ENCODE data around the gene SFI1. TPM values are rescaled to one million over a fixed set of nuclear protein-coding genes. Genes with fewer than 3 reads are reported as not detected.
A peak's percentile ranks its signal among the peaks of the same experiment; 100 is the strongest.
"Not testable (repeated sequence)": the region's sequence is repeated elsewhere in the genome, so short reads cannot be mapped to it uniquely, and the experiment has no call there.

Gene SFI1
- total RNA-seq, 1 donor from 2014 or later = 13.6 TPM

DNA sequence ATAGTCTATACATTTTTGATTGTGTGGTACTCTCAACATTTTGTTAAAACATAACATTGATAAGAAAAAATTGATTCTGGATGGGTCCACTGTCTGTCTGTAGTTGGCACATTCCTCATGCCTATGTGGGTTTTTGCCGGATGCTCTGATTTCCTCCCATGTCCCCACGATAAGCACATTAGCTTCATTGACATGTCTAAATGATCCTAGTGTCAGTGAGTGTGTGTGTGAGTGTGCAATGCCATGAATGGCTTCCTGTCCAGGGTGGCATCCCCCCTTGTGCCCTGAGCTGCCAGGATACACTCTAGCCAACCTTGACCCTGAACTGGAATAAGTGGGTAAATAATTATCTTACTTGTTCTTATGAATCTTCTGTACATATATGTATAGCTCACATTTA, 5.4 kb downstream of the SFI1 start:
- no peaks in the 10 kb centered on the region for H4K20me1 ChIP-seq (ENCODE audit: insufficient read depth, low read length)
- TF ChIP-seq CTCF (IDR thresholded peaks at IDR 0.05; ENCODE audit: insufficient read depth, low read depth, low read length) (no peak), EZH2 (IDR thresholded peaks at IDR 0.05; ENCODE audit: insufficient read depth, low read length) (no peak)
- H3K9me3 Mint-ChIP-seq (ENCODE audit: unreplicated experiment) = peaks cover 5% of the 10 kb centered on the region
- peaks cover 8% of the 10 kb centered on the region for H3K36me3 Mint-ChIP-seq (ENCODE audit: low read depth, unreplicated experiment)
- no peak overlapping the region for H3K27ac ChIP-seq (ENCODE audit: low read depth, low read length)
- H3K4me1 ChIP-seq (ENCODE audit: insufficient read depth, low read length) = peaks cover 5% of the 10 kb centered on the region
- H2AFZ ChIP-seq (ENCODE audit: low read depth, low read length) = no peak overlapping the region
- no peak overlapping the region for H3K27ac Mint-ChIP-seq (ENCODE audit: unreplicated experiment)
- peaks cover 13% of the 10 kb centered on the region for H3K79me2 ChIP-seq (ENCODE audit: insufficient read depth, low read length)
- no peaks in the 10 kb centered on the region for H3K27me3 Mint-ChIP-seq (ENCODE audit: low read depth, unreplicated experiment)
- H3K4me3 ChIP-seq (ENCODE audit: insufficient read depth, low read depth, low read length) = no peak overlapping the region
- no peaks in the 10 kb centered on the region for H3K9me3 ChIP-seq (ENCODE audit: insufficient read depth, low read depth, low read length)
- FAIRE-seq (no peak), DNase-seq (ENCODE audit: low read depth) (no peak)
- H3K4me2 ChIP-seq (ENCODE audit: low read length) = no peak overlapping the region
- H3K4me1 Mint-ChIP-seq (ENCODE audit: low read depth, unreplicated experiment) = peaks cover 7% of the 10 kb centered on the region
- no peak overlapping the region for H3K4me3 Mint-ChIP-seq (ENCODE audit: unreplicated experiment)
- H3K27me3 ChIP-seq (ENCODE audit: insufficient read depth, low read length) = no peaks in the 10 kb centered on the region
- no peaks in the 10 kb centered on the region for H3K36me3 ChIP-seq (ENCODE audit: insufficient read depth, low read length)
- no peak overlapping the region for H3K9ac ChIP-seq (ENCODE audit: low read length)

DNA sequence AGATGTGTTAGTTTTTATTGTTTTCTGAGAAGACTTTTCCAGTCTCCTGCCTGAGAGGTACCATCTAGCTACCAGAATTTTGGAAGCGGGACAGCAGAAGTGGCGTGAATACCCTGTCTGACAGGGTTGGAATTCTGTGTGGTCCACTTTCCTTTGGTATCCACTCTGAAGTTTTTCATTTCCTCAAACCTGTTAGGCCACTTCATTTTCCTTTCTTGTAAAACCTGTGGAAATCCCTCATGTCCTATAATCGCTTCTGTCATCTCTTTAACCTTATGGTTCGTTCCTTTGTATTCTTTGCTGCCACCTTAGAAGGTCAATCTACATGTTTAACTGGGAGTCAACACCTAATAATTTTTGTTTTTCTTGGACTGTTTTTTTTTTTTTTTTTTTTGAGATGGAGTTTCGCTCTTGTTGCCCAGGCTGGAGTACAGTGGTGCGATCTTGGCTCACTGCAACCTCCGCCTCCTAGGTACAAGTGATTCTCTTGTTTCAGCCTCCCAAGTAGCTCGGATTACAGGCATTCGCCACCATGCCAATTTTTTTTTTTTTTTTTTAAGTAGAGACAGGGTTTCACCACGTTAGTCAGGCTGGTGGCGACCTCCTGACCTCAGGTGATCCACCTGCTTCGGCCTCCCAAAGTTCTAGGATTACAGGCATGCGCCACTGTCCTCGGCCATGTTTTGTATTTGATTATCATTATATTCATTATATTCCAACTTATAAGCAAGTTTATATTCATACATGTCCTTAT, 7.1 kb downstream of the SFI1 start:
- H3K27me3 ChIP-seq (ENCODE audit: insufficient read depth, low read length) = no peaks in the 10 kb centered on the region
- H3K9ac ChIP-seq (ENCODE audit: low read length) = no peak overlapping the region
- H3K4me1 ChIP-seq (ENCODE audit: insufficient read depth, low read length) = peaks cover 5% of the 10 kb centered on the region
- H4K20me1 ChIP-seq (ENCODE audit: insufficient read depth, low read length) = no peaks in the 10 kb centered on the region
- FAIRE-seq = no peak
- Mint-ChIP-seq H3K9me3 (ENCODE audit: unreplicated experiment) (no peaks in the 10 kb centered on the region), H3K4me1 (ENCODE audit: low read depth, unreplicated experiment) (peaks cover 7% of the 10 kb centered on the region), H3K36me3 (ENCODE audit: low read depth, unreplicated experiment) (peaks cover 2% of the 10 kb centered on the region), H3K27me3 (ENCODE audit: low read depth, unreplicated experiment) (no peaks in the 10 kb centered on the region), H3K27ac (ENCODE audit: unreplicated experiment) (no peak overlapping the region), H3K4me3 (ENCODE audit: unreplicated experiment) (no peak overlapping the region)
- no peak overlapping the region for H2AFZ ChIP-seq (ENCODE audit: low read depth, low read length)
- H3K27ac ChIP-seq (ENCODE audit: low read depth, low read length) = no peak overlapping the region
- no peak overlapping the region for H3K4me2 ChIP-seq (ENCODE audit: low read length)
- TF ChIP-seq EZH2 (IDR thresholded peaks at IDR 0.05; ENCODE audit: insufficient read depth, low read length) = no peak
- TF ChIP-seq CTCF (IDR thresholded peaks at IDR 0.05; ENCODE audit: insufficient read depth, low read depth, low read length) = no peak
- no peaks in the 10 kb centered on the region for H3K36me3 ChIP-seq (ENCODE audit: insufficient read depth, low read length)
- H3K79me2 ChIP-seq (ENCODE audit: insufficient read depth, low read length) = peaks cover 4% of the 10 kb centered on the region
- no peaks in the 10 kb centered on the region for H3K9me3 ChIP-seq (ENCODE audit: insufficient read depth, low read depth, low read length)
- no peak overlapping the region for H3K4me3 ChIP-seq (ENCODE audit: insufficient read depth, low read depth, low read length)
- DNase-seq (ENCODE audit: low read depth) = no peak

DNA sequence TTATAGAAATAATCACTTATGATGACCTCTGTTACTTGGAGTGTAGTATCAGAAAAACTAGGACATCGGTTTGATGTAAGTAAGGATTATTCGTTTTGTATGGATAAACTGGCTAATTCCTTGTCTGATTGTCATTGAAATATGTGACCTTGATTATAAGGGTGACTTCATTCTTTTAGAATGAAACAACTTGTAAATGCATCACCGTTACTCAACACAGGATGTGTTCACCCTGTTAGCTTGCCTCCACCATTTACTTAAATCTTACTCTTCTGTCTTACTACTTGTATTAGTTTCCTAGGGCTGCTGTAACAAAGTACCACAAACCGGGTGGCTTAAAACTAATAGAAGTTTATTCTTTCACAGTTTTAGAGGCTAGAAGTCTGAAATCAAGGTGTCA, 7.9 kb downstream of the SFI1 start:
- H3K4me3 Mint-ChIP-seq (ENCODE audit: unreplicated experiment) = no peak overlapping the region
- H3K36me3 ChIP-seq (ENCODE audit: insufficient read depth, low read length) = no peaks in the 10 kb centered on the region
- TF ChIP-seq EZH2 (IDR thresholded peaks at IDR 0.05; ENCODE audit: insufficient read depth, low read length) = no peak
- no peak for TF ChIP-seq CTCF (IDR thresholded peaks at IDR 0.05; ENCODE audit: insufficient read depth, low read depth, low read length)
- H3K79me2 ChIP-seq (ENCODE audit: insufficient read depth, low read length) = peaks cover 4% of the 10 kb centered on the region
- H2AFZ ChIP-seq (ENCODE audit: low read depth, low read length) = peak overlapping the region; percentile 3
- H3K9ac ChIP-seq (ENCODE audit: low read length) = peak overlapping the region; percentile 5
- no peak for FAIRE-seq
- H3K4me1 ChIP-seq (ENCODE audit: insufficient read depth, low read length) = peaks cover 5% of the 10 kb centered on the region
- H3K4me2 ChIP-seq (ENCODE audit: low read length) = peak overlapping the region; percentile 33
- no peaks in the 10 kb centered on the region for H4K20me1 ChIP-seq (ENCODE audit: insufficient read depth, low read length)
- H3K27ac ChIP-seq (ENCODE audit: low read depth, low read length) = peak overlapping the region; percentile 29
- peaks cover 4% of the 10 kb centered on the region for H3K36me3 Mint-ChIP-seq (ENCODE audit: low read depth, unreplicated experiment)
- no peak overlapping the region for H3K4me3 ChIP-seq (ENCODE audit: insufficient read depth, low read depth, low read length)
- peak; percentile 56 for DNase-seq (ENCODE audit: low read depth)
- no peaks in the 10 kb centered on the region for H3K27me3 ChIP-seq (ENCODE audit: insufficient read depth, low read length)
- peaks cover 7% of the 10 kb centered on the region for H3K4me1 Mint-ChIP-seq (ENCODE audit: low read depth, unreplicated experiment)
- H3K27ac Mint-ChIP-seq (ENCODE audit: unreplicated experiment) = peak overlapping the region; percentile 9
- no peaks in the 10 kb centered on the region for H3K9me3 ChIP-seq (ENCODE audit: insufficient read depth, low read depth, low read length)
- H3K9me3 Mint-ChIP-seq (ENCODE audit: unreplicated experiment) = no peaks in the 10 kb centered on the region
- no peaks in the 10 kb centered on the region for H3K27me3 Mint-ChIP-seq (ENCODE audit: low read depth, unreplicated experiment)

- not testable (repeated sequence) for H3K4me3 Mint-ChIP-seq (ENCODE audit: unreplicated experiment); H4K20me1 ChIP-seq (ENCODE audit: insufficient read depth, low read length); H3K27ac Mint-ChIP-seq (ENCODE audit: unreplicated experiment); H3K4me1 Mint-ChIP-seq (ENCODE audit: low read depth, unreplicated experiment); H3K9me3 ChIP-seq (ENCODE audit: insufficient read depth, low read depth, low read length); H3K4me2 ChIP-seq (ENCODE audit: low read length); H2AFZ ChIP-seq (ENCODE audit: low read depth, low read length); DNase-seq (ENCODE audit: low read depth); H3K27ac ChIP-seq (ENCODE audit: low read depth, low read length); H3K4me1 ChIP-seq (ENCODE audit: insufficient read depth, low read length); H3K4me3 ChIP-seq (ENCODE audit: insufficient read depth, low read depth, low read length); H3K36me3 Mint-ChIP-seq (ENCODE audit: low read depth, unreplicated experiment); H3K36me3 ChIP-seq (ENCODE audit: insufficient read depth, low read length); H3K27me3 Mint-ChIP-seq (ENCODE audit: low read depth, unreplicated experiment); FAIRE-seq; H3K79me2 ChIP-seq (ENCODE audit: insufficient read depth, low read length); H3K9me3 Mint-ChIP-seq (ENCODE audit: unreplicated experiment); H3K27me3 ChIP-seq (ENCODE audit: insufficient read depth, low read length); H3K9ac ChIP-seq (ENCODE audit: low read length)
Measured at GRCh38 chr22:31507517-31507916, 11.2 kb downstream of the SFI1 start.
